ENCODE measurements around the gene GFAP.

DNA sequence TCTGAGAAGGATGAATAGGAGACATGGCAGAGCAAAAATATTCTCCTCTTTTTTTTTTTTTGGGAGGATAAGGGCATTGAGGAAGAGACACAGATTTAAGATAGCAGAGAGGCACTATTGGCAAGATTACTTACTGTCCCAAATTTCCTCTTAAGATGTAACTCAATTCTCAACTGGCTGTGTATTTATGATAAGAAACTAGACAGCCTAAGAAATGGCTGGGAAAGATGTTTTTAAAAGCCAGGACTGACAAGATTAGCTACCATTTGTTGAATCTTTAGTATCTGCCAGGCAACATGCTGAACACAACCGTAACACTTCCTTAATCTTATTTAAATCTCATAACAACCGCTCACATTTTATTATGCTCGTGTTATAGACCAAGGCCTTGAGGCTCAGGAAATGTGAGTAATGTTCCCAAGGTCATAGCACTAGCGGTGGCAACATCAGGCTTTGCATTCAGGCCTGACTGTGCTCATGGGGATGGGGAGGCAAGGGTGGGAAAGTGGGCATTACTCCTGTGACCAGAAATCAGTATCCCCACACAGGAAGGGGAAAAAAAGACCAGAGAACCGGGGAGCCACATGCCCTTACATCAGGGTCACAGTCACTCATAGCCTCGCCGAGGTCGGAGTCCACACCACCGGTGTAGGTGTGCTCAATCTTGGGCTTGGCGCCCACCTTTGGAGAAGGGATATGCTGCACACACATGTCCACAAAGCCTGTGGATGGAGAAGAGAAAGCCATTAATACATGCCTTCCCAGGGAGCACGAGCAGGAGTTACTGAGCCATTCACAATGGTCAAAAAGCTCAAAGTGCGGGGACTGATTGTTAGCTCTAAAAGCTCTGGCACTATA lies 52.0 kb downstream of the GFAP start:
- no peak for TF ChIP-seq POLR2AphosphoS5 (IDR thresholded peaks at IDR 0.05; ENCODE audit: borderline replicate concordance, low read depth, low read length)
- no peak for TF ChIP-seq EZH2 (IDR thresholded peaks at IDR 0.05)
- TF ChIP-seq FOXP2 (optimal IDR thresholded peaks at IDR 0.05; ENCODE audit: control extremely low read depth, extremely low read length, insufficient read depth) = no peak
